Measurements from ENCODE around the gene TWIST2.

DNA sequence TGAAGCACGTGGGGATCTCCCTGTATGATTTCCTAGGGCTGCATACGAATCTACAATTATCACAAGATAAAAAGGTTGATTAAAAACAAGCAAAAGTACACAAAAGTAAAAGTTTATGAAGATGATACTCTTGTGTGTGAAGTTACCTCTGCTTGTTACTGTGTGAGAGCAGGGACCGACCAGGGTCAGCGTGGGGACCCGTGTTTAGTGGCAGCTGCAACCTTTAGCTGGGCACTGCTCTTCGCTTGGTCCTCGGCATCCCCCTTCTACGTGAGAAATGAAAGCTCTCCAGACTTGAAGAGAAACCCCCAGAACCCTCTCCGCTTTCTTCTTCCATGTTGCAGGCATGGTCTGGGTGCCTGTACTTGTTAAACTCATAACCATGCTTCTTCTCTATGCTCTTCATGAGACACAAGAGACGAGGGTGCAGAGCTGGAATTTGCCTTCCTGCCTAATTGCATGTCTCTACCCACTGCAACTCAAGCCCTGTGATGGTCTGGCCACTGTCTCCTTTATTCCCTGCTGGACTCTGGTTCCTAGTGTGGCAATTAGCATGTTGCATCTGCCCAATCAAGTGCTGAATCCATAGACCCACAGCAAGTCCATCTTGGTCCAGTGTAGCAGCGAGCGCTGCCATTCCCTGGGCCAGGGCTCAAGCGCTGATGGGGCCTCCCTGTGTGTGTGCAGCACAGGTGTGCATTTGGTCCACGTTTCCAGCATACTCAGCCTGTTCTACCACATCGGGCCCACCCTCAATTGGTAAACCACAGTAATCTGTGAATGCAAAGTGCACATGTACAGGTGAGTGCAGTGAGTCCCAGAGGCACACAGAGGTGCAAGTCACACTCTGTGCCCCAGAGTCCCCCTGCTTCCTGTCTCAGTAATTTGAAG lies 88.5 kb downstream of the TWIST2 start:
- TF ChIP-seq, protein P1, sequence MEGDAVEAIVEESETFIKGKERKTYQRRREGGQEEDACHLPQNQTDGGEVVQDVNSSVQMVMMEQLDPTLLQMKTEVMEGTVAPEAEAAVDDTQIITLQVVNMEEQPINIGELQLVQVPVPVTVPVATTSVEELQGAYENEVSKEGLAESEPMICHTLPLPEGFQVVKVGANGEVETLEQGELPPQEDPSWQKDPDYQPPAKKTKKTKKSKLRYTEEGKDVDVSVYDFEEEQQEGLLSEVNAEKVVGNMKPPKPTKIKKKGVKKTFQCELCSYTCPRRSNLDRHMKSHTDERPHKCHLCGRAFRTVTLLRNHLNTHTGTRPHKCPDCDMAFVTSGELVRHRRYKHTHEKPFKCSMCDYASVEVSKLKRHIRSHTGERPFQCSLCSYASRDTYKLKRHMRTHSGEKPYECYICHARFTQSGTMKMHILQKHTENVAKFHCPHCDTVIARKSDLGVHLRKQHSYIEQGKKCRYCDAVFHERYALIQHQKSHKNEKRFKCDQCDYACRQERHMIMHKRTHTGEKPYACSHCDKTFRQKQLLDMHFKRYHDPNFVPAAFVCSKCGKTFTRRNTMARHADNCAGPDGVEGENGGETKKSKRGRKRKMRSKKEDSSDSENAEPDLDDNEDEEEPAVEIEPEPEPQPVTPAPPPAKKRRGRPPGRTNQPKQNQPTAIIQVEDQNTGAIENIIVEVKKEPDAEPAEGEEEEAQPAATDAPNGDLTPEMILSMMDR (IDR thresholded peaks at IDR 0.05; ENCODE audit: insufficient read depth, low read length): no peak
- TF ChIP-seq SPI1 (IDR thresholded peaks at IDR 0.05; ENCODE audit: borderline replicate concordance, low read depth) (no peak), GABPA (IDR thresholded peaks at IDR 0.05; ENCODE audit: low read depth) (no peak), POLR2AphosphoS5 (IDR thresholded peaks at IDR 0.05; ENCODE audit: low read depth) (no peak)
- TF ChIP-seq, protein P2, sequence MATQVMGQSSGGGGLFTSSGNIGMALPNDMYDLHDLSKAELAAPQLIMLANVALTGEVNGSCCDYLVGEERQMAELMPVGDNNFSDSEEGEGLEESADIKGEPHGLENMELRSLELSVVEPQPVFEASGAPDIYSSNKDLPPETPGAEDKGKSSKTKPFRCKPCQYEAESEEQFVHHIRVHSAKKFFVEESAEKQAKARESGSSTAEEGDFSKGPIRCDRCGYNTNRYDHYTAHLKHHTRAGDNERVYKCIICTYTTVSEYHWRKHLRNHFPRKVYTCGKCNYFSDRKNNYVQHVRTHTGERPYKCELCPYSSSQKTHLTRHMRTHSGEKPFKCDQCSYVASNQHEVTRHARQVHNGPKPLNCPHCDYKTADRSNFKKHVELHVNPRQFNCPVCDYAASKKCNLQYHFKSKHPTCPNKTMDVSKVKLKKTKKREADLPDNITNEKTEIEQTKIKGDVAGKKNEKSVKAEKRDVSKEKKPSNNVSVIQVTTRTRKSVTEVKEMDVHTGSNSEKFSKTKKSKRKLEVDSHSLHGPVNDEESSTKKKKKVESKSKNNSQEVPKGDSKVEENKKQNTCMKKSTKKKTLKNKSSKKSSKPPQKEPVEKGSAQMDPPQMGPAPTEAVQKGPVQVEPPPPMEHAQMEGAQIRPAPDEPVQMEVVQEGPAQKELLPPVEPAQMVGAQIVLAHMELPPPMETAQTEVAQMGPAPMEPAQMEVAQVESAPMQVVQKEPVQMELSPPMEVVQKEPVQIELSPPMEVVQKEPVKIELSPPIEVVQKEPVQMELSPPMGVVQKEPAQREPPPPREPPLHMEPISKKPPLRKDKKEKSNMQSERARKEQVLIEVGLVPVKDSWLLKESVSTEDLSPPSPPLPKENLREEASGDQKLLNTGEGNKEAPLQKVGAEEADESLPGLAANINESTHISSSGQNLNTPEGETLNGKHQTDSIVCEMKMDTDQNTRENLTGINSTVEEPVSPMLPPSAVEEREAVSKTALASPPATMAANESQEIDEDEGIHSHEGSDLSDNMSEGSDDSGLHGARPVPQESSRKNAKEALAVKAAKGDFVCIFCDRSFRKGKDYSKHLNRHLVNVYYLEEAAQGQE (IDR thresholded peaks at IDR 0.05; ENCODE audit: insufficient replicate concordance, low read depth): no peak

All from HL-60 (cell line).